ENCODE measurements around the gene ERBB3. TPM values are rescaled to one million over a fixed set of nuclear protein-coding genes. Genes with fewer than 3 reads are reported as not detected.

ERBB3 gene
- total and polyA plus RNA-seq, 2 of the 4 experiments (the other 2 are of a cell fraction) = 1.4 to 2.2 TPM

- H3K14ac ChIP-seq (replicated peaks; ENCODE audit: low read depth, low read length) = no peak overlapping the region
- no peak overlapping the region for H3K4ac ChIP-seq (ENCODE audit: low read depth, low read length)
- peaks cover 35% of the 10 kb centered on the region for H3K27me3 ChIP-seq (ENCODE audit: control insufficient read depth, insufficient read depth, low read length)
- H4K20me1 ChIP-seq (ENCODE audit: insufficient read depth, low read length) = no peaks in the 10 kb centered on the region; the same call in 1 of the 2 replicates
- no peak overlapping the region for H3K9ac ChIP-seq (ENCODE audit: low read depth, low read length)
- H2BK5ac ChIP-seq (ENCODE audit: low read depth, low read length, poor library complexity, severe bottlenecking) = no peak overlapping the region
- dilution Hi-C loops (cut with HindIII; ENCODE audit: low sequenced_read_pairs, unreplicated experiment) (no loop called here), intact Hi-C loops (cut with micrococcal nuclease) (loop anchor here (10.0 kb wide), 1 partner anchor 105 kb away; the partner anchor contains the start of gene SUOX), in situ Hi-C loops (cut with MboI; ENCODE audit: low sequenced_read_pairs) (no loop called here)
- no peak overlapping the region for H3K23ac ChIP-seq (ENCODE audit: low read depth, low read length)
- no peak overlapping the region for H2AK9ac ChIP-seq (replicated peaks; ENCODE audit: low read depth, low read length, poor library complexity)
- no peak overlapping the region for H2AK5ac ChIP-seq (ENCODE audit: low read depth, low read length)
- ATAC-seq (ENCODE audit: low read depth) = no peak
- no peaks in the 10 kb centered on the region for H3K36me3 ChIP-seq (ENCODE audit: control insufficient read depth, insufficient read depth, low read length)
- H2BK15ac ChIP-seq (ENCODE audit: low read depth, low read length) = no peak overlapping the region
- H3K27ac ChIP-seq (ENCODE audit: insufficient read depth, low read length) = no peak overlapping the region
- H4K5ac ChIP-seq (ENCODE audit: low read depth, low read length) = no peak overlapping the region
- H3K9me1 ChIP-seq (ENCODE audit: insufficient read depth, low read length) = 0 out of 2 replicates have a peak, but pooled peaks cover 2% of the 10 kb centered on the region
- no peaks in the 10 kb centered on the region for H3K9me3 ChIP-seq (ENCODE audit: control insufficient read depth, insufficient read depth, low read length)
- no peak overlapping the region for H2AFZ ChIP-seq (replicated peaks; ENCODE audit: low read length, poor library complexity)
- WGBS, 2 experiments (ENCODE audit: extremely low coverage in 2 of 2, insufficient read length in 1 of 2) = no CpG with 5 or more reads among the region's 4 CpGs
- no peak overlapping the region for H2BK120ac ChIP-seq (ENCODE audit: low read depth, low read length)
- H3K4me1 ChIP-seq (ENCODE audit: control insufficient read depth, insufficient read depth, low read length) = no peaks in the 10 kb centered on the region
- DNase-seq = no peak
- H3K79me1 ChIP-seq (ENCODE audit: low read depth in 1 of 2, low read length in 2 of 2) = peaks cover 0 to 3% of the 10 kb centered on the region in 2 experiments; a peak in 2 of 4 replicates
- no peak overlapping the region for H2BK20ac ChIP-seq (ENCODE audit: low read depth, low read length)
- H3K18ac ChIP-seq (ENCODE audit: low read depth, low read length) = no peak overlapping the region
- BruUV-seq (replicated peaks) = no TSS peak
- no peak overlapping the region for H4K91ac ChIP-seq (ENCODE audit: insufficient read depth, low read depth, low read length)
- H3K4me2 ChIP-seq (ENCODE audit: low read depth, low read length) = no peak overlapping the region
- H4K8ac ChIP-seq (ENCODE audit: low read depth in 2 of 2, low read length in 2 of 2) = no peak overlapping the region
- ChIA-PET POLR2A (ENCODE audit: unreplicated experiment) (no interaction called here), CTCF (no interaction called here)
- H3K56ac ChIP-seq (ENCODE audit: extremely low read depth, insufficient read depth, low read length) = no peak overlapping the region
- TF ChIP-seq NFE2L2 (IDR thresholded peaks at IDR 0.05; ENCODE audit: low read depth, low read length) (no peak), USF2 (IDR thresholded peaks at IDR 0.05; ENCODE audit: low read depth, low read length) (no peak), FOS (IDR thresholded peaks at IDR 0.05; ENCODE audit: low read depth, low read length) (no peak), MXI1 (IDR thresholded peaks at IDR 0.05; ENCODE audit: borderline replicate concordance, low read depth, low read length) (no peak), RAD21 (IDR thresholded peaks at IDR 0.05; ENCODE audit: low read length) (no peak), CEBPB (IDR thresholded peaks at IDR 0.05; ENCODE audit: low read depth, low read length) (no peak), POLR2A (IDR thresholded peaks at IDR 0.05; ENCODE audit: low read depth, low read length) (no peak), RCOR1 (IDR thresholded peaks at IDR 0.05; ENCODE audit: insufficient replicate concordance, low read length) (no peak), SMC3 (IDR thresholded peaks at IDR 0.05; ENCODE audit: low read depth, low read length) (no peak), CTCF (conservative IDR thresholded peaks at IDR 0.05; ENCODE audit: low read depth, low read length) (no peak), CHD1 (IDR thresholded peaks at IDR 0.05; ENCODE audit: low read depth, low read length) (no peak), MAFK (IDR thresholded peaks at IDR 0.05; ENCODE audit: low read depth, low read length) (no peak), RFX5 (IDR thresholded peaks at IDR 0.05; ENCODE audit: low read depth, low read length) (no peak), BHLHE40 (IDR thresholded peaks at IDR 0.05; ENCODE audit: low read depth, low read length) (no peak), MAZ (IDR thresholded peaks at IDR 0.05; ENCODE audit: borderline replicate concordance, low read depth, low read length) (no peak), ELK1 (IDR thresholded peaks at IDR 0.05; ENCODE audit: borderline replicate concordance, low read depth, low read length) (no peak)
- H3K4me3 ChIP-seq (ENCODE audit: insufficient read depth, low read depth, low read length) = no peak overlapping the region
Observed at GRCh38 chr12:56099787-56100186, 19.8 kb downstream of the ERBB3 start.

Measured in IMR-90 (cell line).